IPS-18c (cell line): ENCODE results near the gene FUT8.

Experiments used
- H3K4me3 ChIP-seq: 2 replicates; pipeline ENCODE4 v1.7.0; 2013; ENCODE audit warnings: low read depth, mild to moderate bottlenecking, low read length, moderate library complexity; ENCODE audit not compliant: insufficient read depth
- H3K9me3 ChIP-seq: one replicate; pipeline ENCODE4 v1.6.1; 2013; ENCODE audit warnings: mild to moderate bottlenecking, low read length, moderate library complexity; ENCODE audit not compliant: control insufficient read depth, insufficient read depth

Gene FUT8

DNA sequence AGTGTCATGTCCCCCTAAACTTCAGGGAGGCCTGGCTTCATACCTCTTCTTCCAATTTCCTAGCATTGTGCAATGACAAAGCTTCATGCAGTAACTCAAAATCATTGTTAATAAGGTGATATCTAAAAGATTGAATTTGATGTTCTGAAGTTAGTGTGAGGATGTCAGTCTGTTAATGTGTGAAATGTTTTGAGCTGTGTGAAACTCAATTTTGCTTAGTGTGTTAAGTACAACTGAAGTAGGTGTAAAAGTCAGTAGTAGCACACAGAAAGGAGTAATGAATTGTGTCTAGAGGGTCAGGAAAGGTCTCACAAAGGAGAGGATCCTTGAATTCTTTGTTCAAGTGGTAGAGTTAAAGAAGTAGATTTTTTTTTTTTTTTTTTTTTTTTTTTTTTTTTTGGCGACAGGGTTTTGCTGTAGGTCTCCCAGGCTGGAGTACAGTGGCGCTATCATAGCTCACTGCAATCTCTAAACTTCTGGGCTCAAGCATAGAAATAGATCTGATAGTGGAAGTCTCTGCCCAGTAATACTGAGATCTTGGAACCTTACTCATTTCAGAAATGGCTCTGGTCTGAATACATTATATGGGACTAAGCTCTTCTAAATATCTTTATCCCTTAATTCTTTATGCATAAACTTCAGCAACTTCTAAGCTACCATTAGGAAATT lies 63.9 kb downstream of the FUT8 start:
- Histone ChIP-seq H3K9me3 (no peaks in the 10 kb centered on the region), H3K4me3 (no peak overlapping the region)

DNA sequence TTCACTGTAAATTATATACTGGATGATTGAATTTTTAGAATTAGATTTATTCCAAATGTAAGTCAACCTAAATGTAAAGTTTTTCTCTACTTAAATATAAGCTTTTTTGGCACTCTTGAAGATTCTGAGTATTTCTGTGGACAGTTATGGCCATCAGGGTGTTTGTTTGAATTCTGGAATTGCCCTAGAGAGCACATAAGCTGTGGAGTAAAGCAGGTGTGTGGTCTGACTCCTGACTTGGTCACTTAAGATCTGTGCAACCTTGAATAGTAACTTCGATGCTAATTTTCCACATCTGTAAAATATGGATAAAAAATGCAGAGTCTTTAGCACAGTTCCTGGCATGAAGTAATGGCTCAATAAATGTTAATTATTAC lies 64.4 kb downstream of the FUT8 start:
- Histone ChIP-seq H3K4me3 (no peak overlapping the region), H3K9me3 (no peaks in the 10 kb centered on the region)

DNA sequence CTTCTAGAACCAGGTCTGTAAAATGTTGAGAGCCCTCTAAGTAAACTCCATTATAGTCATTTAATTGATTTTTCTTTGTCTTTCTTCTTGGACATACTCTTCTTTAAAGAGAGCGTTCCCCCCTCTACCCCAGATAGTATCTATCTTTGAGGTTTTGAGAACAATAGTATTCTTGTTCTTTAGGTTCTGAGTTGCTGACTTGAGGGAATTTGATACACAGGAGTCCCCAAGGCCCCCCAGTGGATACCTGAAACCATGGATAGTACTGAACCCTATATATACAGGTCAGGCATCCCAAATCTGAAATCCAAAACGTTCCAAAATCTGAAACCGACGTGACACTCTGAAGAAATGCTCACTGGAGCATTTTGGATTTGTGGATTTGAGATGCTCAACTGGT lies 65.5 kb downstream of the FUT8 start:
- Histone ChIP-seq H3K9me3 (no peaks in the 10 kb centered on the region), H3K4me3 (no peak overlapping the region)

- no peaks in the 10 kb centered on the region for H3K9me3 ChIP-seq
- no peak overlapping the region for H3K4me3 ChIP-seq
Observed at GRCh38 chr14:65478596-65478995, 66.1 kb downstream of the FUT8 start.

- no peak overlapping the region for H3K4me3 ChIP-seq
- no peaks in the 10 kb centered on the region for H3K9me3 ChIP-seq
Observed at GRCh38 chr14:65479386-65479785, 66.9 kb downstream of the FUT8 start.

- Histone ChIP-seq H3K4me3 (no peak overlapping the region), H3K9me3 (no peaks in the 10 kb centered on the region)
Observed at GRCh38 chr14:65482757-65483438, 70.4 kb downstream of the FUT8 start.

GRCh38 chr14:65483647-65484046 lies 71.1 kb downstream of the FUT8 start:
- Histone ChIP-seq H3K9me3 (no peaks in the 10 kb centered on the region), H3K4me3 (no peak overlapping the region)

DNA sequence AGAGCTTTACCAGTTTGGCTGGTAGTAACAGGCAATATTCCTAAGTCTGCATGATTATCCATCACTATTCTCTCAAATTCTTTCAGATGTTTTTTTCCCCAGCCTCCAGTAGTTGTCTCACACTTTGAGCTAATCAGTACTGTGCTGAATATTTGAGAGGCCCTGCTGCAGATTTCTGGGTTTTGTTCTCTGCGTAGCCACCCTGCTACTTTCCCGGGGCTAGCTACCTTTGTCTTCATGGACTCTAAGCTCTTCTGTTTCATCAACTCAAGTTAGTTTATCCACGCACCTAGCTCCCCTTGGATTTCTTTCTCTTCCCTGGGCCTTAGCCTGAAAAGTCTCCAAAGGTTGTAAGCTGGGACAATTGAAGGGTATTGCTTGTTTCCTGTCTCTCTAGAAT lies 73.0 kb downstream of the FUT8 start:
- H3K4me3 ChIP-seq = no peak overlapping the region
- H3K9me3 ChIP-seq = no peaks in the 10 kb centered on the region

DNA sequence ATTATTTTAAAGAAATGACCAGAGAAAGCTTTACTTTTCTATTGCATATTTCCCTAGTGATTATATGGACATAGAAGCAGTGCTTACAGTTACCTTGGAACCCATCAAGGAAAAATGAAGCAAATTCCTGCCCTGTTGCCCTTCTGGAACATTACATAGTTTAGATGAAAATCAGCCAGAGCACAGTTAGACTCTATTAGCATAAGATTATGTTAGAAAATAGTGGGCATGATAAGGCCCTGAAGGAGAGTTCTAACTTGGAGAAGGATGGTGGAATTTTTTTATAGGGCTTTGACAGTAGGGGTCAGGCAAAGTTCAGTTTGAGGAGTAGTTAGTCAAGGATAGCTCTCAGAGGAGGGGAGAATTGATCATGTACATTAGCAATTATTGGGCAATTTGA lies 74.3 kb downstream of the FUT8 start:
- no peaks in the 10 kb centered on the region for H3K9me3 ChIP-seq
- no peak overlapping the region for H3K4me3 ChIP-seq

- H3K4me3 ChIP-seq = no peak overlapping the region
- no peaks in the 10 kb centered on the region for H3K9me3 ChIP-seq
Observed at GRCh38 chr14:65487783-65488494, 75.4 kb downstream of the FUT8 start.

GRCh38 chr14:65491274-65491673 lies 78.7 kb downstream of the FUT8 start:
- Histone ChIP-seq H3K4me3 (no peak overlapping the region), H3K9me3 (no peaks in the 10 kb centered on the region)

DNA sequence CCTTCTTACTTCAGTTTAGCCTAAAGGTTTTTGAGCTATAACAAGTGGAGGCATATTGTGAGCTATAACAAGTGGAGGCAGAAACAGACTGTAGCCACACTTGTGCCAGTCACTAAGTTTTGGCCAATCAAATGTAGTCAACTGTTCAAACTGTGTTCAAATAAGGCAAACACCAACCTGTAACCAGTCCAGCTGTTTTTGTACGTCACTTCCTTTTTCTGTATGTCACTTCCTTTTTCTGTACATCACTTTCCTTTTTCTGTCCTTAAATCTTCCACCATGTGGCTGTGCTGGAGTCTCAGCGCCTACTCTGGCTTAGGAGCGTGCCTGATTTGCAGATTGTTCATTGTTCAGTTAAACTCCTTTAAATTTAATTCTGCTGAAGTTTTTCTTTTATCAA lies 79.7 kb downstream of the FUT8 start:
- H3K4me3 ChIP-seq = no peak overlapping the region
- no peaks in the 10 kb centered on the region for H3K9me3 ChIP-seq

DNA sequence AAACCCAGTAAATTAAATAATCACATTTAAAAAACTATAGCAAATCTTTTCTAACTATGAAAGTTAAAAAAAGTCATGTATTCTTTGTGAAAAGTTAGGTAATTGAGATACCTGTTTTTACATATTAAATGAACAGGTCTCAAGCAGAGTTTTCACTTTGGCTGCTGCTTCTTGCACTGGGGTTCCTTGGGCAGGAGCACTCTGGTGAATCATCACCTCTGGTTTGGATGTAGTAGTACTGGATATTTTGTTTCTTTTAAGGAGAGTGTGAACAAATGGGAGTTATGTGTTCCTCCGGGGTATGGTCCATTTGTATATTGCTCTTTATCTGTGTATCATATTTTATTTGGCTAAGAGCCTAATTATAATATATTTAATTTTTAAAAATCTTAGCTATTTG lies 82.7 kb downstream of the FUT8 start:
- no peak overlapping the region for H3K4me3 ChIP-seq
- H3K9me3 ChIP-seq = no peaks in the 10 kb centered on the region

DNA sequence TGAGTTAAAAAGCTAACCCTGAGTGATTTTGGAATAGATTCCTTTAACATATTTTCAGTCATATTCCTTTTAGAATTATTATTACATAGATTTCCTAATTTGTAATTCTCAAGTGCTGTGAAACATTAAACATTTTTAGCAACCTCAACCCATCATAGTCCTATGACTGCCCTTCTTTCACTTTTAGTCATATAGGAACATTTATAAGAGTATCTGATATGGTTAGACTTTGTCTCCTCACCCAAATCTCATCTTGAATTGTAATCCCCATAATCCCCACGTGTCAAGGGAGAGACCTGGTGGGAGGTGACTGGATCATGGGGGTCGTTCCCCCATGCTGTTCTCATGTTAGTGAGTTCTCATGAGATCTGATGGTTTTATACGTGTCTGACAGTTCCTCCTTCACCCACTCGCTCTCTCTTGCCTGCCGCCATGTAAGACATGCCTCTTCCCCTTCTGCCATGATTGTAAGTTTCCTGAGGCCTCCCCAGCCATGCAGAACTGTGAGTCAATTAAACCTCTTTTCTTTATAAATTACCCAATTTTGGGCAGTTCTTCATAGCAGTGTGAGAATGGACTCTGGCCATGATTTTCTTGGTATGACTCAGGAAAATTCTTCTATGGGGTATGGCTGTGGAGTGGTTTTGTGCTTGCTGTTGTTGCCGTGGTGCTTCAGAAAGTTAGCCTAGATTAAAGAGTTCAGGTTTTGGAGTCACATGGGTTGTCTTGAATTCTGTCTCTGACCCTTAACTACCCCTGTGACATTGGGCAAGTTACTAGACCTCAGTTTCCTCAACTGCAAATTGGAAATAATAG lies 83.9 kb downstream of the FUT8 start:
- Histone ChIP-seq H3K4me3 (no peak overlapping the region), H3K9me3 (no peaks in the 10 kb centered on the region)

DNA sequence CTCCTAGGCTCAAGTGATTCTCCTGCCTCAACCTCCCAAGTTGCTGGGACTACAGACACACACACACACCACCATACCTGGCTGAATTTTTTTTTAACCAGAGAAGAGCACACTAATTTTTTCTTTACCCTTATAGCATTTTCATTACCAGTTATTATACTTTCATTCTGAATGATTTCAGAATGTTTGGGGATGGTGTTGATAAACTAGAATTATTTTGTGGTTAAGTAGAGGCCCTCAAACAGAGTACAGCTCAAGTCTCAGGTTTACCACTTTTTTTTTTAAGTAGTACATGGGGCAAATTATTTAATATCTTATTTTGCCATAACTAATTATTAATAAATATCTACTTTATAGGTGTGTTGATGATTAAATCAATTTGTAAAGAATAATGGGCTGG lies 86.6 kb downstream of the FUT8 start:
- Histone ChIP-seq H3K4me3 (no peak overlapping the region), H3K9me3 (no peaks in the 10 kb centered on the region)

- H3K9me3 ChIP-seq = no peaks in the 10 kb centered on the region
- no peak overlapping the region for H3K4me3 ChIP-seq
Observed at GRCh38 chr14:65500075-65500474, 87.5 kb downstream of the FUT8 start.

GRCh38 chr14:65501328-65501727 lies 88.8 kb downstream of the FUT8 start:
- no peaks in the 10 kb centered on the region for H3K9me3 ChIP-seq
- H3K4me3 ChIP-seq = no peak overlapping the region
